HFF-Myc (cell line): ENCODE results near the gene CDKAL1.
A peak's percentile ranks its signal among the peaks of the same experiment; 100 is the strongest.

Source experiments
- DNase-seq: peaks from one replicate; pipeline ENCODE4 v3.0.0-alpha.2; 2011; ENCODE audit warnings: low read depth; ENCODE audit errors: extremely low read depth
- H3K4me3 ChIP-seq: replicated peaks from 2 replicates; pipeline ENCODE4 v1.5.1; 2011; ENCODE audit warnings: low read depth, mild to moderate bottlenecking, control low read depth, low read length
- CTCF ChIP-seq: IDR thresholded peaks from 2 replicates; pipeline ENCODE4 v1.5.1; 2012; ENCODE audit warnings: mild to moderate bottlenecking, low read depth, low read length, control low read depth; ENCODE audit errors: missing control alignments

The CDKAL1 gene

GRCh38 chr6:20686142-20686541 lies 151.9 kb downstream of the CDKAL1 start:
- no peak overlapping the region for H3K4me3 ChIP-seq
- TF ChIP-seq CTCF = no peak
- no peak for DNase-seq

DNA sequence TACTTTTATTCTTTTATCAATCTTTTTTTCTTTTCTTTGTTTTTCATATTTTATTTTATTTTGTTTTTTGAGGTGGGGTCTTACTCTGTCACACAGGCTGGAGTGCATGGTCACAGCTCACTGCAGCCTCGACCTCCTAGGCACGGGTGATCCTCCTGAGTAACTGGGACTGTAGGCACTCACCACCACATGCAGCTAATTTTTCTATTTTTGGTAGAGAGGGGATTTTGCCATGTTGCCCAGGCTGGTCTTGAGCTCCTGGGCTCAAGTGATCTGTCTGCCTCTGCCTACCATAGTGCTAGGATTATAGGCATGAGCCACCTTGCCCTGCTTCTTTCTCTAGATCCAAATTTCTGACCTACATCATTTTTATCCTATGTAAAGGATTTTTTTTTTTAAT lies 153.2 kb downstream of the CDKAL1 start:
- DNase-seq = no peak
- TF ChIP-seq CTCF = no peak
- no peak overlapping the region for H3K4me3 ChIP-seq

- TF ChIP-seq CTCF = no peak
- DNase-seq = no peak
- H3K4me3 ChIP-seq = no peak overlapping the region
Observed at GRCh38 chr6:20688710-20689500, 154.6 kb downstream of the CDKAL1 start.

GRCh38 chr6:20691185-20691584 lies 156.9 kb downstream of the CDKAL1 start:
- H3K4me3 ChIP-seq = no peak overlapping the region
- no peak for TF ChIP-seq CTCF
- no peak for DNase-seq

DNA sequence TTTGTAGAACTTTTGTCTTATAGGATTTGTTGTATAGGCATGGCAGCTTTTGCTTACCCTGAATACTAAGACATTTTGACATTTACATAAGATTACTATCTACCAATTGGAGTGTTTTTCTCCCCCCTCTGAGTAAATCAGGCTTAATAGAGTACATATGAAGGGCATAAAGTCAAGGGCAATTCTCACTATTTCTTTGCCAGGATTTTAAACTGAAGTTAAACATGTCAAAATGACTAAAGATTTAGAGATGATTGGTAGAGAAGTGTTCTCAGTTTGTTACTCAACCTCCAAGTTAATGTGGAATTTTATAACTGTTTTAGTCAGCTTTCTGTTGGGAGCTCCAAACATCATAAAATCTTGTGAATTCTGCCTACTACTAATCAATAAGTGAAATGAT lies 157.8 kb downstream of the CDKAL1 start:
- DNase-seq = no peak
- H3K4me3 ChIP-seq = no peak overlapping the region
- no peak for TF ChIP-seq CTCF

DNA sequence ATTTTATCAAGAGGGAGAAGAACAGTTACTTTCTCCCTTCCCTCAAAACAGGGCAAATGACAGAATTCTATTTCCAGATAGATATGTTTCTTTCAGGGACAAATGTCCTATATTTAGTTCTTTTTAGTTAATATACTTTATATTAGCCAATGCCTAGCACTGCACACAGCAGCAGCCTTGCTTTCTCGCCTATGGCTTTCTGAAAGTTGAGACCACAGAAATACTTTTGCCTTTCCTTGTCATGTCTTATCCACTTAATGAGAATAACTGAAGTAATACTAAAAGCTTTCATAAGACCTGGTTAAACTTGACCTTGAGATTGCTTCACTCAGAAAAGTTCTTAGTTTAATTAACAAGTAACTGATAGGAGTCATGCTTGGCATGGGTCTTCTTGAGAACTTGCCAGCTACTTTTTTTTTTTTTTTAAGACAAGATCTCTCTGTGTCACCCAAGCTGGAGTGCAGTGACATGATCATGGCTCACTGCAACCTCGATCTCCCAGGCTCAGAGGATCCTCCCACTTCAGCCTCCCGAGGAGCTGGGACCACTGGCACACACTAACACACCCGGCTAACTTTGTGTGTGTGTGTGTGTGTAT lies 159.3 kb downstream of the CDKAL1 start:
- no peak for DNase-seq
- no peak overlapping the region for H3K4me3 ChIP-seq
- TF ChIP-seq CTCF = no peak

DNA sequence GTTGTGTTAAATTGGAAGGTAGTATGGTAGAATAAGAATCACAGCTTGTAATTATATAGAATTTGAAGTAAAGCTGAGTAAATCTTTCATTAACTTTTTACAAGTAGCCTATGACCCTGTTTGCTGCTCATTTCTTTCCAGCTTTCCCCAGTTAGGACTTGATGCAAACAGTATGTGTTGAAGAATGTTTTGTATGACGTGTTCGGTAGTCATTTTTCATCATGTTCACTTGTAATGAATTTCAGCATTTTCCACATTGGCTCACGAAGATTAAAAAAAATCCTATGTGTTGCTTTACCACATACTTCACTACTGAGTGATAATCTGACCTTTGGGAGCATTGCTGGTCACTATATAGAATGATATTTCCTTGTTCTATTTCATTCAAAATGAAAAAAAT lies 162.4 kb downstream of the CDKAL1 start:
- no peak for TF ChIP-seq CTCF
- peak; percentile 81 for DNase-seq
- no peak overlapping the region for H3K4me3 ChIP-seq
